Activated T-cell treated with anti-CD3 and anti-CD28 coated beads, Interleukin-2, amount 50 U/mL, for 4 hours (primary cell): Measurements from ENCODE around the gene SLC4A2. TPM values are rescaled to one million over a fixed set of nuclear protein-coding genes. Genes with fewer than 3 reads are reported as not detected.
A peak's percentile ranks its signal among the peaks of the same experiment; 100 is the strongest.
"Not testable (repeated sequence)": the region's sequence is repeated elsewhere in the genome, so short reads cannot be mapped to it uniquely, and the experiment has no call there.

Experiments
- ATAC-seq, 2 donors: fragments of 200-7000 bp; cut with Tn5 transposase; one replicate each; pipeline ENCODE4 v1.10.0; 2021
- DNase-seq: peaks from one replicate; pipeline ENCODE4 v3.0.0-alpha.2; 2020
- H3K27me3 Mint-ChIP-seq: one replicate; pipeline ENCODE4 v1.8.0; 2021; ENCODE audit warnings: low read depth, mixed read lengths
- H3K36me3 Mint-ChIP-seq: one replicate; pipeline ENCODE4 v1.8.0; 2022; ENCODE audit warnings: mixed read lengths; ENCODE audit not compliant: insufficient read depth
- H3K4me1 Mint-ChIP-seq: one replicate; pipeline ENCODE4 v1.8.0; 2021; ENCODE audit warnings: low read depth, mixed read lengths
- H3K4me3 Mint-ChIP-seq: one replicate; pipeline ENCODE4 v1.8.0; 2021; ENCODE audit warnings: mild to moderate bottlenecking, moderate library complexity, mixed read lengths
- H3K9me3 Mint-ChIP-seq: one replicate; pipeline ENCODE4 v1.8.0; 2021; ENCODE audit warnings: mixed read lengths
- total RNA-seq, 3 donors: library from RNA; stranded (reverse); gene quantifications; one replicate each; pipeline ENCODE4 v1.2.1, GENCODE V29; 2021

SLC4A2 gene
- total RNA-seq, 3 donors from 2014 or later: 107 to 125 (median 111) TPM

DNA sequence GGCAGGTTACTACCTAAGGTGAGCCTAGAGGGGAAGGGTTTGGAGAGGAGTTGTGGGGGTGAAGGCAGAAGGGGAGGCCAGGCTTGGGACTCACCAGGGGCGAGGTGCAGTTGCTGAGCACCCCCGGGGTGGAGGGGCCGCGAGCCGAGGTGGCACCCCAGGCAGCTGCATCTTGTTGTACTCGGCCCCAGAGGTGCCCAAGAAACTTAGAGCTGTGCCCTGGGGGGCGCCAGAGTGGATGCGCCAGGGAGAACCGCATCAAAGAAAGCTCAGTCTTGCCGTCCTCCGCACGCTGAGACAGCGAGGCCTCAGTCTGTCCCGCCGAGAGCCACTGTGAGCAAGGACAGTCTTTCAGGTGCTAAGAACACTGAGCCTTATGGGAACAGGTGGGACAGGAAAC, 42.4 kb upstream of the SLC4A2 start:
- no peak overlapping the region for H3K4me3 Mint-ChIP-seq
- ATAC-seq: no peak

DNA sequence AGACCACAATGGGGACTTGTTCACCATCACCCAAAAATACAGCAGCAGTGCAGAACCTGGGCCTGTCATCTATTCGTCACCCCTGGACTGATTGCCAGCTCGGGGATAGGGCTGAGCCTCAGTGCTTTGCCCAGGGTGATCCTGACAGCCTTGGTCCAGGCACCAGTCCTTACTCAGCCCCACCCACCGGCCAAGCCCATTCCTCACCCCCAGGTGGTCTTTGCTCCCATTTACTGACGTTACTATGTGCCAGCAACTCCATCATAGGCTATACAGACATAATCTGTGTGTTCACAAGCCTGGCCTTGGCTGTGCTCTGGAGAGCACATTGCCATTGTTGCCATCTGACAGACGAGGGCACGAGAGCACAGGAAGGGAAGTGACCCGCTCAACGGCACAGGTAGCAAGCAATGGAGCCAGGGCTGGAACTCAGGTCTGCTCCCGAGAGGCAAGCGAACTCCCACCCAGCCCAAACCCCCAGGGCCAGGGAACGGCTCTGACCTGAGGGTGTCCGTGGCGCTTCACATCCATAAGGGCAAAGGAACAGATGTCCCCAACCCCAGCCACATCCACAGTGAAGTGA, 41.9 kb upstream of the SLC4A2 start:
- Mint-ChIP-seq H3K9me3 (no peaks in the 10 kb centered on the region), H3K36me3 (no peaks in the 10 kb centered on the region), H3K4me3 (peak overlapping the region; percentile 82), H3K4me1 (peaks cover 58% of the 10 kb centered on the region), H3K27me3 (peaks cover 17% of the 10 kb centered on the region)
- DNase-seq (no peak), ATAC-seq (no peak)

More for the DNA sequence above, 42.4 kb upstream of the SLC4A2 start:
- no peaks in the 10 kb centered on the region for H3K36me3 Mint-ChIP-seq
- H3K9me3 Mint-ChIP-seq: no peaks in the 10 kb centered on the region
- H3K4me1 Mint-ChIP-seq: peaks cover 63% of the 10 kb centered on the region
- no peak for DNase-seq
- H3K27me3 Mint-ChIP-seq: peaks cover 17% of the 10 kb centered on the region

DNA sequence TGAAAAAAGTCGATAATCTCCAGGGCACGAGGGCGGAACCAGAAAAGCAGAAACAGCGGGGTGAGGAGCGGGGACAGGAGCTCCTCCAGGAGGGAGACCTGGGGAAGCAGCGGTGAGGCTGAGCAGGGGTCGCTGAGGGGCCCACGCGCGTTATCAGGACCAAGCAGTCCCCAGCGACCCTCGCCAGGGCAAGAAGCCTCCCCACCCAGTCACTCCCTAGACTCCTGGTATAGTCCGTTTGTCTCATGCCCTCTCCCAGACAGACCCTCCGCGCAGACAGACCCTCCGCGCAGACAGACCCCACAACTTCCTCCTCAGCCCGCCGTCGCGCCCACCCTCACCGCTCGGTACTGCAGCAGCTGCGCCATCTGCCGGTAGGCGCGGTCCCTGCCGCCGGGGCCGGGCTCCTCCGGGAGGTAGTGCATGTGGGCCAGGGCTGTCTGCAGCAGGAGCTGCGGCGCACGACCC, 41.4 kb upstream of the SLC4A2 start:
- ATAC-seq: peak; percentile 72 to 77
- Mint-ChIP-seq H3K4me1 (peaks cover 52% of the 10 kb centered on the region), H3K9me3 (no peaks in the 10 kb centered on the region), H3K4me3 (peak overlapping the region; percentile 82), H3K27me3 (peaks cover 20% of the 10 kb centered on the region), H3K36me3 (no peaks in the 10 kb centered on the region)
- peak; percentile 81 for DNase-seq

DNA sequence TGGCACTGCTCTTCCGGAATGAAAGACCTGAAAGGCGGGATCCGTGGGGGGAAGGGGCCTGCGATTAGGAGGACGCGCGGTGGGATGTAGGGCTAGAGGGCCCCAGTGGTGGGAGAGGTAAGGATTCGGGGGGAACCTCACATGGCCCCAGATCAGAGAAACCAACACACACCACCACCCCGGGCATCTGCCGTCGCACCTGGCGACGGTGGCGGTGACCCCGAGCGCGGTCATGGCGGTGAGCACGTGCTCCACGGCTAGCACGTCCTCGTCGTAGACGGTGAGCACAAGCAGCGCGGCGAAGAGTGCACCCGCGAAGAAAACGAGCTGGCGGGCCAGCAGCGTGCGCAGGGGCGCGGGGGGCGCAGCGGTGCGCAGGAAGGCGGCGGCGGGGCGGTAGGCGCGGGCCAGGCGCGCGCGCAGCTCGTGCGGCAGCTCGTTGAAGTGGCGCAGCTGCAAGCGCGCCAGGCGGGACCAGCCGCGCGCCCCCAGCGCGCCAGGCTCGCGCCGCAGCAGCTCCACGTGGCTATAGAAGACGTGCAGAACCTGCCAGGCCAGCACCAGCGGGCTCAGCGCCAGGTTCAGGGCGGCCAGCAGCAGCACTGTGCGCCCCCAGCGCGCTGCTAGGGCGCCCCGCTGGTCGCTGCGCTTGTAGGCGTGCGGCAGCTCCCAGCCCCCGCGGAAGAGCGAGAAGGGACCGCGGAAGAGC, 40.8 kb upstream of the SLC4A2 start:
- H3K27me3 Mint-ChIP-seq: peaks cover 20% of the 10 kb centered on the region
- DNase-seq (no peak), ATAC-seq (peak; percentile 58 to 64)
- H3K4me1 Mint-ChIP-seq: peaks cover 49% of the 10 kb centered on the region
- peak overlapping the region; percentile 82 for H3K4me3 Mint-ChIP-seq
- H3K9me3 Mint-ChIP-seq: no peaks in the 10 kb centered on the region
- no peaks in the 10 kb centered on the region for H3K36me3 Mint-ChIP-seq

DNA sequence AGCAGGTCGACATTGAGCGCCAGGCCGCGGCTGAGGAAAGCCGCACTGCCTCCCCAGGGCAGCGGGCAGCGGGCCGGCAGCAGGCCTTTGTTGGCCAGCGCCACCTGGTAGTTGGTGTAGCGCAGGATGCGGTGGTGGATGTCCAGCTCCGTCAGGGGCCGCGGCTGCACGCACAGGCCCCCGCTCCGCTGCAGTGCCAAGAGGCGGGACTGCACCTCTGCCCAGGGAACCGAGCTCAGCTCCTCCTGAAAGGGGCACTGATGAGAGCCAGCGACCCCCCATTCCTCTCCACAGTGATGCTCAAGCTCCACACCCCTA, 40.3 kb upstream of the SLC4A2 start:
- DNase-seq: no peak
- peaks cover 45% of the 10 kb centered on the region for H3K4me1 Mint-ChIP-seq
- H3K9me3 Mint-ChIP-seq: no peaks in the 10 kb centered on the region
- ATAC-seq: no peak
- peaks cover 20% of the 10 kb centered on the region for H3K27me3 Mint-ChIP-seq
- peak overlapping the region; percentile 67 for H3K4me3 Mint-ChIP-seq
- no peaks in the 10 kb centered on the region for H3K36me3 Mint-ChIP-seq

DNA sequence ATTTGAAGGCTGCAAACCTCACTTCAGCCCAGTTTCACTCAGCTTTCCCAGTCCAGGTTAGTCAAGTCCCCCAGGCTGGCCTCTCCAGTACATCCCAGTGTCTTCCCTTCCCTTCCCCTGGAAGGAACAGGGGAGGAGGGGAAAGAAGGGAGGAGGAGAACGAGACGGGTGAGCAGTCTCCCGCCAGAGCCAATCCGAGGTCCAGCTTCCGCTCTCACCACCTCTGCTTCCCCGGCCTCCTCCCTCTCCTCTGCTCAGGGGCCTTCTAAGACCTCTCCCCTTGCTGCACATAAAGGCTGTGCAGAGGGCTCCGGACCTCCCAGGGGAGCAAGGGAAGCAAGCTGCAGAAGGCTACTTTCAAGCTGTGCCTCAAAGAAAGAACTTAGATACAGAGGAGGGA, 39.2 kb upstream of the SLC4A2 start:
- Mint-ChIP-seq H3K4me3 (no peak overlapping the region), H3K9me3 (no peaks in the 10 kb centered on the region), H3K36me3 (no peaks in the 10 kb centered on the region), H3K27me3 (peaks cover 20% of the 10 kb centered on the region), H3K4me1 (peaks cover 34% of the 10 kb centered on the region)
- DNase-seq (no peak), ATAC-seq (no peak)

DNA sequence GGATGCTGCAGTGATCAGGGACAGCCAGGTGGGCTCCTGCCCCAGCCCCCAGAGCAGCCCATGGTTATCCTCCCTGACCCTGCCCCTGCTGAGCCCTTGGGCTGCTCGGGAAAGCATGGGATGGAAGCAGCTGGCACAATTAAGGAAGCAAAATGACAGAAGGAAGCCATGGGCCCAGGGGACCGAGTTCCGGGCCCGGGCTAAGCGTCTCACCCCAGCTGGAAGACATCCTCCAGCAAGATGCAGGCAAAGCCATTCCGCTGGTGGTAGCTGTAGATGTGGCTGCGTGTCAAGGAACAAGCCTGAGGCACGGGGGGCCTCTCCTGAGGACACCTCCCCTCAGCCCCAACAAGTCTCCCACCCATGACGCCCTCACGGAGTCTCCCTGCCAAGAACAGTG, 36.2 kb upstream of the SLC4A2 start:
- ATAC-seq: no peak

DNA sequence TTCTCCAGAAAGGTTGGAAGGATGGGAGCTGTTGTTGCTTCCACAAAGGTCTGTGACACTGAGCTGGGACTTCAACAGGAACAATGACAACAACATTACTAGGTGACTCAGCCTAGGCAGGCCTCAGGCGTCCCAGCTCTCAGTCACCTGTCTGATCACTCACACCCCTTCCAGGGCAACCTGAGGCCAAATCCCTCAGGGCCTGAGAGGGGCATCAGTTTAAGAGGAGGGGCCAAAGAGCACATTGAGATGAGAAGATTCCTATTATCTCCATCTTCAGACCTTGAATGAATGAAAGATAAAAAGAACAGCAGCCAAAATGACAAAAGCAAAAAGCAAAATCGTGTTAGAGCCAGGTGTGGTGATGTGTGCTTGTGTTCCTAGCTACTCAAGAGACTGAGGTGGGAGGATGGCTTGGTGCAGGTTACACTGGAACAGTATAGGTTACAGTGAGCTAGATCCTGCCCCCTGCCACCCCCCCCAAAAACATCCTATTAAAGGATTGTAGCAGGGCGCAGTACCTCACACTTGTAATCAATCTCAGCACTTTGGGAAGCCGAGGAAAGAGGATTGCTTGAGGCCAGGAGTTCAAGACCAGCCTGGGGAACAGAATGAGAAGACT, 34.8 kb upstream of the SLC4A2 start, which contains the start of gene ATG9B:
Gene ATG9B (minus strand): TSS at position 60 of the 622 bp plus-strand sequence. CDS start 71 bp downstream, outside the sequence.
- H3K27me3 Mint-ChIP-seq: peaks cover 13% of the 10 kb centered on the region
- no peaks in the 10 kb centered on the region for H3K9me3 Mint-ChIP-seq
- ATAC-seq: no peak
- H3K4me1 Mint-ChIP-seq: peaks cover 17% of the 10 kb centered on the region
- peaks cover 2% of the 10 kb centered on the region for H3K36me3 Mint-ChIP-seq
- H3K4me3 Mint-ChIP-seq: no peak within 1 kb of the TSS
- no peak for DNase-seq

More for the DNA sequence above, 36.2 kb upstream of the SLC4A2 start:
- DNase-seq: no peak
- Mint-ChIP-seq H3K4me1 (peaks cover 18% of the 10 kb centered on the region), H3K27me3 (peaks cover 19% of the 10 kb centered on the region), H3K36me3 (no peaks in the 10 kb centered on the region), H3K9me3 (no peaks in the 10 kb centered on the region), H3K4me3 (no peak overlapping the region)

DNA sequence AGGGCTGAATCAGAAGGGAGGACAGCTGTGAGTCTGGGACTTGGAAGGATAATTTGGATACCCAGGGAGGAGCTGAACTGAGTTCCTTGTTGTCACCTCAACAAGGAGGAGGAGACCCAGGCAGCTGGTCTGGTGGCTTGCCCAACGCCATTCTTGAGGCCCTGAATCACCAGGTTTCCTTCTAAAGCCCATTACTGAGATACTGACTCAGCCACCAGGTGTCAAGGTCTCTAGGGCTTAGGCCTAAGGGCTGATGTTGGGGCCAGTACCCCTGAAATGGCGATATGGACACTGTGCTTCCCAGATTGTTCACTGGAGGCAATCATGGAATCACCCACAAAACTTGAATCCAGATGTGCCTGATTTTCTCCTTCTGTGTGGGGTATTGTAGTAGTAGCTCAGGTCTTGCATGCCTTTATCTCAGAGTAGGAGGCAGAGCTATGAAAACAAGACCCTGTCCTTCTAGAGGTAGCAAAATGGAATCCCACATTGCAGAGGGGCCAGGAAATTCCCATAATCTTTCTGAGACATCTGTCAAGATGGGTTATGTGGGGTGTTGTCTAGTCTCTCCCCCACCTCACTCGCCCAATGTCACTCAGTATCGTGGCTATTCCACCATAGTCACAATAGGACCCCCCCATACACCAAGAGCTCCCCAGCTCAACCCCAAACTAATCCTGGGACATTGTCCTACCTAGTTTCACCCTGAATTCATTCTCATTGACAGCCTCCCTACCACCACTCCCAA, 33.3 kb upstream of the SLC4A2 start:
- H3K4me3 Mint-ChIP-seq: no peak overlapping the region
- peaks cover 3% of the 10 kb centered on the region for H3K27me3 Mint-ChIP-seq

DNA sequence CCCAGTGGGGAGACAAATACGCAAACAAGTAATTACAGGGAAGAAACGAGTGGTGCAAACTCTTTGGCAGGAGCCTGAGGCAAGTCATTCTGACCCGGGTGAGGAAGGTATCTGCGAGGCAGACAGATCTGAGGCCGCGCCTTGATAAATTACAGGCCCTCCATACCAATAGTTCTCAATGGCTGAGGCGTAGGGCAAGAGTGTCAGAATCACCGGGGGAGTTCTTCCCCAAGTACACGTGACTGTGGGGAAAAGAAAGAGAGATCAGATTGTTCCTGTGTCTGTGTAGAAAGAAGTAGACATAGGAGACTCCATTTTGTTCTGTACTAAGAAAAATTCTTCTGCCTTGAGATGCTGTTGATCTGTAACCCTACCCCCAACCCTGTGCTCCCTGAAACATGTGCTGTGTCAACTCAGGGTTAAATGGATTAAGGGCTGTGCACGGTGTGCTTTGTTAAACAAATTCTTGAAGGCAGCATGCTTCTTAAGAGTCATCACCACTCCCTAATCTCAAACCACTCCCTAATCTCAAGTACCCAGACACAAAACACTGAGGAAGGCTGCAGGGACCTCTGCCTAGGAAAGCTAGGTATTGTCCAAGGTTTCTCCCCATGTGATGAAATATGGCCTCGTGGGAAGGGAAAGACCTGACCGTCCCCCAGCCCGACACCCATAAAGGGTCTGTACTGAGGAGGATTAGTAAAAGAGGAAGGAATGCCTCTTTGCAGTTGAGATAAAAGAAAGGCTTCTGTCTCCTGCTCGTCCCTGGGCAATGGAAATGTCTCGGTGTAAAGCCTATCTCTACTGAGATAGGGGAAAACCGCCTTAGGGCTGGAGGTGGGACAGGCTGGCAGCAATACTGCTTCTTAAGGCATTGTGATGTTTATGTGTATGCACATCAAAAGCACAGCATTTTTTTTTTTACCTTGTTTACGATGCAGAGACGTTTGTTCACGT, 32.3 kb upstream of the SLC4A2 start:
- not testable (repeated sequence) for H3K36me3 Mint-ChIP-seq, H3K9me3 Mint-ChIP-seq, ATAC-seq, DNase-seq, H3K27me3 Mint-ChIP-seq
- Mint-ChIP-seq H3K4me3 (peak overlapping the region; percentile 97), H3K4me1 (peaks cover 20% of the 10 kb centered on the region)

More for the DNA sequence above, 33.3 kb upstream of the SLC4A2 start:
- H3K4me1 Mint-ChIP-seq: peaks cover 20% of the 10 kb centered on the region
- H3K36me3 Mint-ChIP-seq: peaks cover 2% of the 10 kb centered on the region
- DNase-seq (no peak), ATAC-seq (no peak)
- no peaks in the 10 kb centered on the region for H3K9me3 Mint-ChIP-seq

DNA sequence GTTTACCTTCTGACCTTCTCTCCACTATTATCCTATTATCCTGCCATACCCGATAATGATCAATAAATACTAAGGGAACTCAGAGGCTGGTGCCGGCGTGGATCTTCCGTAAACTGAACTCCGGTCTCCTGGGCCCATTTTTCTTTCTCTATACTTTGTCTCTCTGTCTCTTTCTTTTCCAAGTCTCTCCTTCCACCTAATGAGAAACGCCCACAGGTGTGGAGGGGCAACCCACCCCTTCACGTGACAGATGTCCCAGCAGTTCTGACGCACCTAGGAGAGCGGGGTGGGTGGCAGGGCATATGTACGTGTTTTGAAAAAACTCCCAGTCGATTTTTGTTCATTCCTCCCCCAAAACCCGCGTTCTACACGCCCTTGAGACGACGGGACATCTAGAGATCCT, 31.7 kb upstream of the SLC4A2 start:
- Mint-ChIP-seq H3K4me1 (peaks cover 20% of the 10 kb centered on the region), H3K4me3 (peak overlapping the region; percentile 97)
- not testable (repeated sequence) for H3K9me3 Mint-ChIP-seq, H3K27me3 Mint-ChIP-seq, H3K36me3 Mint-ChIP-seq, DNase-seq
- ATAC-seq: peak in 1 of 2 donors; percentile 6

DNA sequence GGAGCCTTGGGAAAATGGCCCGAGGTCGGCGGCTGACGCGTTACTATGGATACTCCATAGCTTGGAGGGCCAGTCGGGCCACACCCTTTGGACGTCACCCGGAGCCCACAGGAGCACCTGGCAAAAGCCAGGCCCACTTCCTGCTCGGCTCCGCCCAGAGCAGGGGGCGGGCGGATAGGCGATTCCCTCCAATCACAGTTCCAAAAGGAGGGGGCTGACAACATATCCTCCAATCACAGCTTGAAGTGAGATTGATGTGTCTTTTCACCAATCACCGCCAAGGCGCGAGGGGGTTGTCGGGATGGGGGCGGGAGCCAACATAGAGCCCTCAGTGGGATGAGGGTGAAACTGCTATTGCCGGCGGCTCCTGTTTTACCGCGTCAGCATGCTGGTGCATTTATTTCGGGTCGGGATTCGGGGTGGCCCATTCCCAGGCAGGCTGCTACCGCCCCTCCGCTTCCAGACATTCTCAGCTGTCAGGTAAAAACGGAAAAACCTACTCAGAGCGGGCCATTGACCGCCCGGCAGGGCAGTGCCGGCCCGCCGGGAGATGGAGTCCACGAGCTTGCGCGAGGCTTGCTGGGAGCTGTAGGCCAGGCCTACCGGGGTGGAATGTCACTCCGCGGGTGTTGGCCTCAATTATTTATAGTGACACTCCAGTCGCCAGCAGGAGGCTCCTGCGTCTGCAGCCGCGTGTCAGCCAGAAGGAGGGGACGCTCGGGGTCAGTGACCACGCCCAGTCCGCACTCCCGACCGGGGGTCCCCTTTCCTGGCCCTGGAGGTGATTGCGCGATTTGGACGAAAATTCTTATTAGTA, 31.1 kb upstream of the SLC4A2 start, which contains the start of gene ABCB8:
Gene ABCB8 (plus strand): TSS at position 320 of the 817 bp plus-strand sequence. CDS start 66 bp downstream, at position 386.
- peak within 1 kb of the TSS; percentile 97 for H3K4me3 Mint-ChIP-seq

More for the DNA sequence above, 31.1 kb upstream of the SLC4A2 start, which contains the start of gene ABCB8:
- DNase-seq (peak; percentile 97), ATAC-seq (peak; percentile 93 to 96)
- Mint-ChIP-seq H3K4me1 (peaks cover 20% of the 10 kb centered on the region), H3K27me3 (no peaks in the 10 kb centered on the region), H3K9me3 (no peaks in the 10 kb centered on the region), H3K36me3 (peaks cover 5% of the 10 kb centered on the region)
